Muscle of back (tissue), 11 donors: ENCODE data around the gene CDV3. TPM values are rescaled to one million over a fixed set of nuclear protein-coding genes. Genes with fewer than 3 reads are reported as not detected.

Experiments
- DNase-seq, 3 donors: peaks; one replicate each; pipeline versions ENCODE4 v3.0.0 to v3.0.0-alpha.2; 2013
- polyA plus RNA-seq, 10 donors: library from polyadenylated mRNA; unstranded; fragments of 120-200 nt; gene quantifications; one replicate each; pipeline ENCODE4 v1.2.1, GENCODE V29; 2013; ENCODE audit not compliant: insufficient read length in 10 of 10

CDV3 gene
- polyA plus RNA-seq, 10 donors, result 127 to 184 (median 147) TPM

GRCh38 chr3:133562376-133562775, 11.1 kb upstream of the CDV3 start:
- DNase-seq, result no peak

DNA sequence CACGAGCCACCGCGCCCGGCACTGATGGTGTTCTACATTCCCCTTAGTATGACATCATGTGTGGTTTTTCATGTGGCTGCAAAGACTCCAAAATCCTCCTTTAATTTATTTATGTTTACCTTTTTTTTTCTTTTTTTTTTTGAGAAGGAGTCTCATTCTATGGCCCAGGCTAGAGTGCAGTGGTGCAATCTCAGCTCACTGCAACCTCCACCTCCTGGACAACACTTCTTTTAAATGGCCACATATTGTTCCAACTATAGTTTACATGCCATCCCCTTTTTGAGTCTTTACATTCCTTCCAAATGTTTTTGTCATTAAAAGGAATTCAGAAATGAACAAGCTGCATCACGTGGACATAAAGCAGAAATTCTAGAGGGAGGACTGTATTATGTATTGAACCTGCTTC, 10.3 kb upstream of the CDV3 start:
- peak in 1 of 3 donors; percentile 44 for DNase-seq

DNA sequence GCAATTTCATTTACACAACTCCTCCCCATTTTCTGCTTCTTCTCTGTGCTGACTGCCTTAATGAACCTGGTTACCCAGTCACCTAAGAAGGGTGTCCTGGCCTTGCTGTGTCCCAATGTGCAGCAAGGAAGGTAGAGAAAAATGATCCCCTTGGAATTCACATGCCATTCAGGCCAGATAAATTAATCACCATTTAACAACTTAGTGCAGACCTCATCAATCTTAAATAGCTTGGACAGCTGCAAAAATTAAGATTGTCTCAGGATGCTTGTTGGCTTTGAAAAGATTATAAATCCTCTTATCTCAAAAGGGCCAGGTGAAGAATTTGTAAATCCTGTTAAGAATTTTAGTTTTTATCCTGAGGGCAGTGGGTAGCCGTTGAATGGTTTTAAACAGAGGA, 9.7 kb upstream of the CDV3 start:
- DNase-seq, result no peak

DNA sequence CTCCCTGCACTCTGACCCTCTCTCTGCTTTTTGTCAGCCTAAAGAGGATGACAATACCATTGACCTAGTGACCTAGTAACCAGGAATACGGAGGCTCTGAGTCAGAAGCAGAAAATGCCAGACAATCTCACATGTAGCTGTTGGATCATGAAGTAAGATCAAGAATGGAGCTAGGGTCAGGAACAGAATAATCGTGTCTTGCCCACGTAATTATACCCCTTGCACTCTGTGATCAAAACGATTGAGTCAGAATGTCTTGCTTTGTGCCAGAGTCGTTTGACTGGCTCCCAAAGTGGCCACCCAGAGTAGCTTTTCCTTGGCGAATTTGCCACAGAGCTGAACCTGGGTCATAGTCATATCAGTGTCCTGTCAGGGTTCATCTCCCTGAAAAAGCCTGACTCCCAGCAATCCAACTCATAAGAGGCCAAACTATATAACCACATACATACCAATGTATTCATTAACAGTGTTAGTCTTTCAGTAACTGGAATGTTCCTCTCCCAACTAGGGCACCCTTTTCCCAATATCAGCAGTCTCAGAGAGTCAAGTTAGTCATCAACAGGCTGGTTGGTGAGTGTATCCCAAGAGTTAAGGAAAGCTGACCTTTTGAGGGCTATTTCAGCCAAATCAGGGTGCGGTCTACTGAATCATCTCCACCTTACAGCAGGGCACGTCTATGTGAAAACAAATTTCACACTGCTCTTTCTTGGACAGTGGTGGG, 5.0 kb upstream of the CDV3 start:
- DNase-seq, result peak in 1 of 3 donors; percentile 47

DNA sequence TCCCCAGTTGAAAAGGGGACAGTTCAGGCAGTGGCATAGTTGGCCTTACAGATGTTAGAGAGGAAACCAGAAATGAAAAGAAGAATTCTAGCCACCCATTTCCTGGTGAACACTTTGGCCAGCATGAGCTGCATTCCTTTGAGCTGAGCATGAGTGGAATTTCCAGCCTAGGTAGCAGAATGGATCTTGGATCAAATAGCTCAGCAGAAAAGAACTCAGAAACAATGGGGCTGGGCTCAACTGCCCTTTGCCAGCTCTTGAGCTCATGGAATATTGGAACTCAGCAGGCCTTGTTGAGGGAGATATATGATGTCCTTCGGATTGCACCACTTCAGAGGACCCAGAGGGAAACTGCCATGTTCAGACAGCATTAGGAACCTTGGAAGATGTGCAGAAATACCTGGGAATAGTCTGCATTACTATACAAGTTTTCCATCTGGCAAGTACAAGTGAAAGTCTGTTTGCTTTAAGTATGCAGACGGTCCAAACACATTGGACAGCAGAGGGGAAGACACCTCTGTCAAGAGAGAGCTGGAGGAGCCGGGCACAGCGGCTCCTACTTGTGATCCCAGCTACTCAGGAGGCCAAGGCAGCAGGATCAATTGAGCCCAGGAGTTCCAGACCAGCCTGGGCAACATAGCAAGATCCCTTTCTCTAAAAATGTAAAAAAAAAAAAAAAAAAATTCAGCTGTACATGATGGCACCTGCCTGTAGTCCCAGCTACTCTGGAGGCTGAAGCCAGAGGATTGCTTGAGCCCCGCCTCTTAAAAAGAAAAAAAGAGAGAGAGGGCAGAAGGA, 3.1 kb upstream of the CDV3 start:
- peak; percentile 72 to 81 (median 78) for DNase-seq

- peak in 1 of 3 donors; percentile 33 for DNase-seq
Measured at GRCh38 chr3:133570937-133571320, 2.6 kb upstream of the CDV3 start.

DNA sequence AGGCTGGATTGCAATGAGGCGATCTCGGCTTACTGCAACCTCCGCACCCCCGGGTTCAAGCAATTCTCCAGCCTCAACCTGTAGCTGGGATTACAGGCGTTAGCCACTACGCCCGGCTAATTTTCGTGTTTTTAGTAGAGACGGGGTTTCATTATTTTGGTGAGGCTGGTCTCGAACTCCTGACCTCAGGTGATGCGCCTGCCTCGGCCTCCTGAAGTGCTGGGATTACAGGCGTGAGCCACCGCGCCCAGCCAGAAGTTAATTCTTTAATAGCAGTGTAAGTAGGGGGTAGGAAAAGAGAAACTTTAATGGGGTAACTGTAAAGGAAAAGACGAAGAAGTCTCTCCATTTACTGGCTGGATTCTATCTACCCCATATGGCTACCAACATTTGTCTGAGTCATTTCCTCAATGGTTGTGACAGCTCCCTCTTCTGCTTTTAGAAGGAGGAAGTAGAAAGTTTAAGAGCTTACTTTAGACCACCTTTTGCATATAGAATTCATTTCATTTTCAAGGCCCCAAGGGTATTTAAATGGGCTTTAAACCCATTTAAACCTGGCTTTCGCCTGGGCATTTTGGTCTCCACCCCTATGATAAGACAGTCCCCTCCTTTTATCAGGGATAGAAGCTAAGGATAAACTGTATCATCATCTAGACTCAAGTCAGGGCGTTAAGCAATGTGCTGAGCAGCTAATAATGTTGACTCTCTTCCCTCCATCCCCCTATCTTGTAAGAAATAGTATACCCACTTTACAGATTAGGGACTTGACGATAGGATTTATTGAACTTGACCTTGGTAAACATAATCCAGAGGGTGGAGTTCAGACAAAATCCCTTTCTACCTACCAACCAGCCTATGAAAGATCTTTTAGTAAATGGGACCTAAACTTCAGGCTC, 1.1 kb upstream of the CDV3 start:
- DNase-seq, result peak in 1 of 3 donors; percentile 32

DNA sequence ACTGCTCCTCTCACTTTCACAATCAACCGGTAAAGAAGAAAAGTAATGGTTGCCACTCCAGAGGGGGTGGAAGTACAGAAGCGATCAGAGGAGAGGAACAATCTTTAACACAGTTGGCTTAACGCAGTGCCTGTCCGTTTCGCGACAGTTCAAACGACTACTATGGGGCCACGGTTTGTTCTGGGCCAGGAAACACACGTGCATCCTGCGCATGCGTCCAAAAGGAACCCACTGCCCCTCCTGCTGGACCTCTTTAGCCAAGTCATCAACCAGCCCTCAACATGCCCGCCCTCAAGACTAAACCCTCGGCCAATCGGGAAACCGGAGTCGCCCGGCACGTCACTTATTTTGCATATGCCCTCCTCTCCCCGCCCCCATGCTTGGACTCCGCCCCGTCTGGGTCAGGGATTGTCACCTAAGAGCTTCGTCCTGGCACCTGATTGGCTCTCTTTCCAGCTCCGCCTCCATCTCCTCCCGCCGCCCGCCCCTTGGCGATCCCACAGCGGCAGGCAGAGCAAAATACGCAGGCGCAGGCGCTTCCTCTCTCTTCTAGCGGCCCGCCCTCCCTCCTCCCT, 345 bp upstream of the CDV3 start:
- peak; percentile 100 for DNase-seq

GRCh38 chr3:133574260-133574881, 885 bp downstream of the CDV3 start:
- DNase-seq, result peak; percentile 56 to 90 (median 78)

GRCh38 chr3:133575086-133575485, 1.6 kb downstream of the CDV3 start:
- no peak for DNase-seq

GRCh38 chr3:133576169-133576568, 2.7 kb downstream of the CDV3 start:
- DNase-seq, result no peak

DNA sequence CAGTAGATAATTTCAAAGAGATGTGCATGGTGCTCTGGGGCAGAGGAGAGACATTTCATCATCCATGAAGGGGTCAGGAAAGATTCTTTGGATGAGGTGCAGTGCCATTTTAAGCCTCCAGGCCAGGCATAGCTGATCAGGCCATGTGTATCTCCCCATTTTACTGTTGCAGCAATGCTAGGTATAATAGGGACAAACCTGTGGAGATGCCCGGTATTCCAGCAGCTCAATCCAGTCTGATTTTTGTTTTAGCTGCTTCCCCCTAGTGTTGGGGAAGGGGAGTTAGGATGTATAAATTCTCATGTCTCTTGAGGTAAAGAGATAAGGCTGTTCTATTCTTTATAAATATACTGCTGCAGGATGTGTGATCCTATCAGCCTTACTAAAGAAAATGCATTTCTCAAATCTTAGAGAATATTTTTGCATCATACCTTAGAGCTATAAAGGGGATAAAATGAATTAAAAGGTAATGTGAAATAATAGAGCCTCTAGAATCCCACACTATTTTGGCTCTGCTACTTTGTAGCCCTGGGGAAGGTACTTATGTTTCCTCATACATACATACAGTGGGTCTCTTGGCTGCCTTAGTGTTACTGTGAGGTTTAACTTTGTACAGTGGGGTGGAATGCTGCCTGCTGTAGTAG, 5.2 kb downstream of the CDV3 start:
- peak; percentile 26 to 54 (median 27) for DNase-seq

DNA sequence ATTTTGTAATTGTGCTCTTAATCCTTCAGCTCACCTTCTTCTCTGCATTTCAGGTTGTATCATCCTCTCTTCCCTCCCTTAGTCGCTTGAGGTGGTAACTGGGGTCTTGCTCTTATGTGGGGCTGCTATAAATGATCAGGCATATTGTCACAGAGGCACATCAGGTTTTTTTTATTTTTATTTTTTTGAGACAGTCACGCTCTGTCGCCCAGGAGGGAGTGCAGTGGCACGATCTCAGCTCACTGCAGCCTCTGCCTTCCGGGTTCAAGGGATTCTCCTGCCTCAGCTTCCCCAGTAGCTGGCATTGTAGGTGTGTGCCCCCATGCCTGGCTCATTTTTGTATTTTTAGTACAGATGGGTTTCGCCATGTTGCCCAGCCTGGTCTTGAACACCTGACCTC, 9.9 kb downstream of the CDV3 start:
- no peak for DNase-seq

DNA sequence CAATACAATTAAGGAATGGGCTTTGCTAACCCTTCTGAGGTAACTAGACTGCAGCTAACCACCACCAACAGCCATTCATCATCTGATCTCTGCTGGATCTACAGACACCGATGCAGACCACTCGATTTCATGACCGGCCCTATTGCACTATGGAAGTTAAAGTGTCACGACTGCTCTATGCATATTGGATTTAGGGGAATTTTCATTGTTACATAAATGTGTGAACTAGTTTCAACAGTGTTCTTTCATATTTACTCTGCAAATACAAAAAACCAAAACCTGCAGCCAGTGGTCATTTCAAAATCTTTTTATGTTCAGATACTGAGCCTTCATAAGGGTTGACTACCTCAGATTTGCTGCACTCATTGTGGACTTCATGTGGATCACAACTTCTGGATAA, 14.5 kb downstream of the CDV3 start:
- no peak for DNase-seq

GRCh38 chr3:133588784-133589465, 15.4 kb downstream of the CDV3 start:
- no peak for DNase-seq

- DNase-seq, result no peak
Measured at GRCh38 chr3:133589503-133589902, 16.0 kb downstream of the CDV3 start.

- DNase-seq, result peak in 1 of 3 donors; percentile 33
Measured at GRCh38 chr3:133591271-133591742, 17.8 kb downstream of the CDV3 start.

- no peak for DNase-seq
Measured at GRCh38 chr3:133592843-133593242, 19.4 kb downstream of the CDV3 start.

GRCh38 chr3:133593243-133593642, 19.8 kb downstream of the CDV3 start:
- no peak for DNase-seq

- no peak for DNase-seq
Measured at GRCh38 chr3:133595341-133595740, 21.9 kb downstream of the CDV3 start.
